K562 (cell line): ENCODE results near the gene CNFN. TPM values are rescaled to one million over a fixed set of nuclear protein-coding genes. Genes with fewer than 3 reads are reported as not detected.

ENCODE experiments used
- ATAC-seq: fragments of 200-7000 bp; cut with Tn5 transposase; 3 replicates; pipeline ENCODE4 v1.9.1; 2020; ENCODE audit warnings: moderate library complexity
- BruUV-seq: library from RNA; stranded (reverse); fragments of 400-500 nt; replicated peaks from 2 replicates; lab custom pipeline; 2021; lab: Mats Ljungman, UMichigan
- CTCF ChIA-PET: fragments of 300-600 bp; formaldehyde crosslinking; extraction: SDS; loops from one replicate; lab custom pipeline; 2021; ENCODE audit warnings: low intra/inter-chr PET ratio; lab: Yijun Ruan, JAX
- POLR2A ChIA-PET: fragments of 300-600, 350-650 bp; sonication (Branson Sonifier 250); formaldehyde crosslinking; extraction: SDS; loops from one replicate; lab custom pipeline; 2021; ENCODE audit warnings: antibody characterized with exemption, inconsistent platforms; lab: Yijun Ruan, JAX
- DNase-seq, 4 experiments: peaks; one replicate each; pipeline versions ENCODE4 v3.0.0 to v3.0.0-alpha.2; 2011 to 2018; ENCODE audit warnings: low spot score in 3 of 4, mixed read lengths in 3 of 4; ENCODE audit errors: extremely low read depth in 1 of 4
- FAIRE-seq: peaks from 2 replicates; lab custom pipeline; 2011; peaks lifted over from hg19 to GRCh38; lab: Jason Lieb, UNC
- H2AFZ ChIP-seq: 2 replicates; pipeline ENCODE4 v1.6.0; 2011; ENCODE audit warnings: low read depth, low read length, control low read depth, inconsistent platforms
- H3K27ac ChIP-seq: fragments of 200-600 bp; 3 replicates; pipeline ENCODE4 v1.8.0; 2011; ENCODE audit warnings: low read depth, mild to moderate bottlenecking, control low read depth, inconsistent platforms, low read length, moderate library complexity, mixed read lengths; ENCODE audit errors: extremely low read depth
- H3K27me3 ChIP-seq, 2 experiments: fragments of 300-600 bp in 1 of 2; 2 replicates in 1 of 2; 3 replicates in 1 of 2; pipeline versions ENCODE4 v1.6.0 to v1.8.0; 2011; ENCODE audit warnings: inconsistent platforms in 2 of 2, low read length in 2 of 2, mild to moderate bottlenecking in 1 of 2, mixed read lengths in 1 of 2, moderate library complexity in 1 of 2; ENCODE audit not compliant: control insufficient read depth in 2 of 2, insufficient read depth in 2 of 2
- H3K36me3 ChIP-seq: fragments of 300-600 bp; 3 replicates; pipeline ENCODE4 v1.8.0; 2011; ENCODE audit warnings: mild to moderate bottlenecking, low read length, inconsistent platforms; ENCODE audit not compliant: control insufficient read depth, insufficient read depth
- H3K4me1 ChIP-seq, 2 experiments: fragments of 200-600 bp in 1 of 2; replicated peaks in 1 of 2; 2 replicates in 1 of 2; 3 replicates in 1 of 2; pipeline versions ENCODE4 v1.5.1 to v1.8.0; 2011; ENCODE audit warnings: inconsistent platforms in 2 of 2, low read length in 2 of 2, mild to moderate bottlenecking in 1 of 2, mixed read lengths in 1 of 2, moderate library complexity in 1 of 2; ENCODE audit not compliant: control insufficient read depth in 2 of 2, insufficient read depth in 2 of 2
- H3K4me2 ChIP-seq: 2 replicates; pipeline ENCODE4 v1.6.1; 2011; ENCODE audit warnings: low read length, control low read depth, inconsistent platforms, mixed read lengths; ENCODE audit not compliant: insufficient read depth
- H3K4me3 ChIP-seq: fragments of 200-600 bp; sonication (generic), shearing (Covaris generic); 2 replicates; pipeline ENCODE4 v1.5.1; 2016; ENCODE audit warnings: control low read depth, inconsistent platforms
- H3K79me2 ChIP-seq: fragments of 200-600 bp; 3 replicates; pipeline ENCODE4 v1.8.0; 2011; ENCODE audit warnings: low read length, inconsistent platforms; ENCODE audit not compliant: control insufficient read depth, insufficient read depth
- H3K9ac ChIP-seq, 2 experiments: 2 replicates each; pipeline versions ENCODE4 v1.6.0 to v1.6.1; 2011; ENCODE audit warnings: low read depth in 2 of 2, low read length in 2 of 2, control low read depth in 1 of 2, inconsistent platforms in 1 of 2, mild to moderate bottlenecking in 1 of 2, mixed read lengths in 1 of 2; ENCODE audit not compliant: insufficient read depth in 1 of 2
- H3K9me1 ChIP-seq: one replicate; pipeline ENCODE4 v1.6.0; 2011; ENCODE audit warnings: inconsistent platforms, mild to moderate bottlenecking, low read length, moderate library complexity; ENCODE audit not compliant: control insufficient read depth, insufficient read depth
- H3K9me3 ChIP-seq: replicated peaks from 2 replicates; pipeline ENCODE4 v1.5.1; 2011; ENCODE audit warnings: low read depth, low read length, inconsistent platforms; ENCODE audit not compliant: control insufficient read depth, insufficient read depth
- H4K20me1 ChIP-seq: replicated peaks from 2 replicates; pipeline ENCODE4 v1.6.1; 2011; ENCODE audit warnings: low read length, inconsistent platforms, mixed read lengths; ENCODE audit not compliant: control insufficient read depth, insufficient read depth
- FOS ChIP-seq: IDR thresholded peaks from 3 replicates; pipeline ENCODE4 v1.6.1; 2011; ENCODE audit not compliant: insufficient read length; ENCODE audit errors: extremely low read depth
- MGA ChIP-seq: fragments of 450-650 bp; IDR thresholded peaks from 2 replicates; pipeline ENCODE4 v1.6.1; 2016; ENCODE audit warnings: mild to moderate bottlenecking, moderate library complexity
- PBX2 ChIP-seq, 2 experiments: IDR thresholded peaks in 1 of 2; conservative IDR thresholded peaks in 1 of 2; 2 replicates each; pipeline ENCODE4 v1.6.1; 2016; ENCODE audit warnings: low read depth in 2 of 2, mild to moderate bottlenecking in 1 of 2, missing compliant biosample characterization in 1 of 2, missing genetic modification characterization in 1 of 2, moderate library complexity in 1 of 2
- RBM14 ChIP-seq: fragments of 200-400 bp; formaldehyde crosslinking; IDR thresholded peaks from 2 replicates; pipeline ENCODE4 v1.6.1; 2018; ENCODE audit warnings: low read depth, mild to moderate bottlenecking, low read length, moderate library complexity, borderline replicate concordance; ENCODE audit not compliant: insufficient read depth
- SETDB1 ChIP-seq: IDR thresholded peaks from one replicate; pipeline ENCODE4 v1.6.1; 2012; ENCODE audit warnings: low read length, control low read depth, inconsistent platforms
- ZNF280B ChIP-seq: fragments of 250-450 bp; sonication (Bioruptor Pico); IDR thresholded peaks from 2 replicates; pipeline ENCODE4 v1.5.1; 2021; ENCODE audit warnings: mild to moderate bottlenecking
- WGBS: fragments of 100-300 bp; shearing (Covaris generic); methylation state at CpG from one replicate; pipeline ENCODE4 v1.1.6; 2016; ENCODE audit warnings: low coverage, mixed read lengths; ENCODE audit not compliant: insufficient coverage; ENCODE audit errors: missing lambda C conversion rate; 5-methylcytosine and 5-hydroxymethylcytosine counted together
- in situ Hi-C: fragments of 300-500 bp; cut with MboI; formaldehyde crosslinking; loops from 4 replicates; pipeline ENCODE4 v1.15.0; 2018; ENCODE audit warnings: inconsistent platforms, mixed read lengths
- intact Hi-C: fragments of 100-400 bp; cut with micrococcal nuclease; formaldehyde crosslinking; loops from 2 replicates; pipeline ENCODE4 v1.14.2; 2022
- polyA plus RNA-seq, 8 experiments: library from polyadenylated mRNA; depleted of rRNA in 4 of 8; stranded (reverse) in 5 of 8; unstranded in 3 of 8; fragments of >200 nt; fragmentation: Nextera tagmentation in 2 of 8; fragmentation: Illumina TruSeq in 1 of 8; extraction: Ambion mirVana in 2 of 8; extraction: Trizol in 1 of 8; gene quantifications; 2 replicates each; pipeline versions ENCODE4 v1.2.1 to v1.2.3, GENCODE V29; 2011 to 2014; ENCODE audit warnings: inconsistent platforms in 1 of 8, missing spikeins in 1 of 8
- total RNA-seq, 7 experiments: library from RNA; depleted of rRNA in 6 of 7; stranded (reverse); fragments of >200 nt in 6 of 7; fragmentation: Illumina TruSeq in 2 of 7; extraction: Trizol in 2 of 7; gene quantifications; 2 replicates each; pipeline versions ENCODE4 v1.2.1 to v1.2.3, GENCODE V29; 2011 to 2021; ENCODE audit warnings: low replicate concordance in 1 of 7

The CNFN gene
- total and polyA plus RNA-seq, 9 of the 15 experiments (the other 6 are each of a cell fraction or from before 2014, with no cell fraction given): 0.18 to 0.52 (median 0.27) TPM; not detected in 5

GRCh38 chr19:42348211-42348610, 41.9 kb downstream of the CNFN start:
- in situ Hi-C loops: no loop called here
- ATAC-seq (no peak), DNase-seq (no peak), FAIRE-seq (no peak)
- Histone ChIP-seq H3K4me1 (peaks cover 0 to 19% of the 10 kb centered on the region in 2 experiments; a peak in 1 of 5 replicates), H4K20me1 (no peaks in the 10 kb centered on the region), H2AFZ (no peak overlapping the region), H3K36me3 (peaks cover 5% of the 10 kb centered on the region; the same call in 1 of the 3 replicates), H3K4me2 (no peak overlapping the region), H3K9ac (no peak overlapping the region), H3K27ac (no peak overlapping the region), H3K27me3 (no peaks in the 10 kb centered on the region), H3K79me2 (no peaks in the 10 kb centered on the region), H3K4me3 (no peak overlapping the region), H3K9me3 (no peaks in the 10 kb centered on the region), H3K9me1 (no peaks in the 10 kb centered on the region)
- BruUV-seq: no TSS peak
- 65% methylated on average over 9 of the region's 14 CpGs for WGBS
- ChIA-PET POLR2A (no interaction called here), CTCF (no interaction called here)
- intact Hi-C loops: no loop called here
- no peak for TF ChIP-seq SETDB1
- TF ChIP-seq RBM14: no peak
- no peak for TF ChIP-seq PBX2 (CRISPR knock-in tag; IDR thresholded peaks at IDR 0.05; ENCODE audit: low read depth)
- TF ChIP-seq PBX2 (tag; conservative IDR thresholded peaks at IDR 0.05; ENCODE audit: low read depth): no peak
- TF ChIP-seq ZNF280B (CRISPR knock-in tag): no peak
- TF ChIP-seq FOS: no peak
- no peak for TF ChIP-seq MGA
